Nephron progenitor cell (in vitro differentiated cells): ENCODE results near the gene ZBTB40.

Experiments
- DNase-seq: peaks from one replicate; pipeline ENCODE4 v3.0.0; 2021
- H3K27ac Mint-ChIP-seq: 2 replicates; pipeline ENCODE4 v1.8.0; 2021; ENCODE audit warnings: mild to moderate bottlenecking, moderate library complexity, mixed read lengths
- H3K27me3 Mint-ChIP-seq: 2 replicates; pipeline ENCODE4 v1.8.0; 2021; ENCODE audit warnings: mild to moderate bottlenecking, low read depth, mixed read lengths; ENCODE audit not compliant: poor library complexity
- H3K36me3 Mint-ChIP-seq: 2 replicates; pipeline ENCODE4 v1.8.0; 2021; ENCODE audit warnings: low read depth, mixed read lengths
- H3K4me1 Mint-ChIP-seq: 2 replicates; pipeline ENCODE4 v1.8.0; 2021; ENCODE audit warnings: mixed read lengths
- H3K4me3 Mint-ChIP-seq: 2 replicates; pipeline ENCODE4 v1.8.0; 2021; ENCODE audit warnings: mild to moderate bottlenecking, moderate library complexity, mixed read lengths
- H3K9me3 Mint-ChIP-seq: 2 replicates; pipeline ENCODE4 v1.8.0; 2021; ENCODE audit warnings: mild to moderate bottlenecking, moderate library complexity, mixed read lengths
- TF ChIP-seq, protein P1 (sequence below): fragments of 200-600 bp; sonication (generic); IDR thresholded peaks from 2 replicates; pipeline ENCODE4 v1.5.0; 2021; ENCODE audit warnings: antibody characterized with exemption

ZBTB40 gene

DNA sequence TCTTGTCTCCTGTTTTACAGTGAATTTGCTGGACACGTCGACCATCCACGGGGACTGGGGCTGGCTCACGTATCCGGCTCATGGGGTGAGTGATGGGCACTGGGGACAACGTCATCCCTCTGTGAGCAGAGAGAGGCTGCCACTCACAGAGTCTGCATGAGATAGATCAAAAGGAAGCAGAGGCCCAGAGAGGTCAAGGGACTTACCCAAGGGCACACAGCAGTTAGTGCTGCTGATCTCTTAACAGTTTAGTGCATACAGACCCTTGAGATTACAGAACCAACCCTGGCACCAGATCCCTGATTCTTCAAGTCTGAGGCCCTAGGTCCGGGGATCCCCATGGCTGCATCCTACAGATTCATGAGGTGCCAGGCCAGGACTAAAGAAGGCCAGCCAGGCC lies 117.6 kb downstream of the ZBTB40 start:
- Mint-ChIP-seq H3K27ac (no peak overlapping the region), H3K4me3 (no peak overlapping the region), H3K9me3 (no peaks in the 10 kb centered on the region), H3K4me1 (peaks cover 12% of the 10 kb centered on the region), H3K36me3 (no peaks in the 10 kb centered on the region), H3K27me3 (peaks cover 73% of the 10 kb centered on the region)
- TF ChIP-seq, protein P1, sequence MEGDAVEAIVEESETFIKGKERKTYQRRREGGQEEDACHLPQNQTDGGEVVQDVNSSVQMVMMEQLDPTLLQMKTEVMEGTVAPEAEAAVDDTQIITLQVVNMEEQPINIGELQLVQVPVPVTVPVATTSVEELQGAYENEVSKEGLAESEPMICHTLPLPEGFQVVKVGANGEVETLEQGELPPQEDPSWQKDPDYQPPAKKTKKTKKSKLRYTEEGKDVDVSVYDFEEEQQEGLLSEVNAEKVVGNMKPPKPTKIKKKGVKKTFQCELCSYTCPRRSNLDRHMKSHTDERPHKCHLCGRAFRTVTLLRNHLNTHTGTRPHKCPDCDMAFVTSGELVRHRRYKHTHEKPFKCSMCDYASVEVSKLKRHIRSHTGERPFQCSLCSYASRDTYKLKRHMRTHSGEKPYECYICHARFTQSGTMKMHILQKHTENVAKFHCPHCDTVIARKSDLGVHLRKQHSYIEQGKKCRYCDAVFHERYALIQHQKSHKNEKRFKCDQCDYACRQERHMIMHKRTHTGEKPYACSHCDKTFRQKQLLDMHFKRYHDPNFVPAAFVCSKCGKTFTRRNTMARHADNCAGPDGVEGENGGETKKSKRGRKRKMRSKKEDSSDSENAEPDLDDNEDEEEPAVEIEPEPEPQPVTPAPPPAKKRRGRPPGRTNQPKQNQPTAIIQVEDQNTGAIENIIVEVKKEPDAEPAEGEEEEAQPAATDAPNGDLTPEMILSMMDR: no peak
- no peak for DNase-seq

DNA sequence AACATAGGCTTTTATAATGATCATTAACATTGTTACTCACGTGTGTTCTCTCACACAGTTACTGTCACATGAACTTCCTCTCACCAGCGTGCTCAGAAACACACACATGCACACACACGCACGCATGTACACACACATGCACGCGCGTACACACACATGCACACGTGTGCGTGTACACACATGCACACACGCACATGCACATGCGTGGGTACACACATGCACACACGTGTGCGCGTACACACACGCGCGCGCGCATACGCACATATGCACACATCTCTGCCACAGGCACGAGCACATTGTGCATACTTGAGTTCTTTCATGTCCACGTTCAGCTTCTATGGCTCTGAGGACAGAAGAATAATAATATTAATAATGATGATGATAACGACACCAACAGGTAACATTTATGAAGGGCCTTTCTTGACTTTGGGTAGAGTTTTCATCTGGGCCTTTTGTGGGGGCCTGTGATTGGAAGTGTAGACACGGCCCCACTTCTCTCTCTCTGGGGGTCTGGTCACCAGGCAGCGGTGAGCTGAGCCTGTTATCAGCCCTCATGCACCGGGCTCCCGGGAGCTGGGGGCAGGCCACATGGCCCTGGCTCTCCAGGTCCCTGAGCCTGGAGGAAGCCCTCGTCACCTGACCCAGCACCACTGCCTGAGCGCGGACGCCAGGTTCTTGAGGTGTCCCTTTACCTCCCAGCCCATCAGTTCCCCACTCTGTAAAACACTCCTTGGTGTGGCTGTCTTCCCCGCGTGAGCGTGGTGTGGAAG lies 118.7 kb downstream of the ZBTB40 start:
- no peak for DNase-seq
- peaks cover 4% of the 10 kb centered on the region for H3K4me1 Mint-ChIP-seq
- TF ChIP-seq, protein P1: no peak
- no peak overlapping the region for H3K4me3 Mint-ChIP-seq
- H3K9me3 Mint-ChIP-seq: no peaks in the 10 kb centered on the region
- no peaks in the 10 kb centered on the region for H3K36me3 Mint-ChIP-seq
- peaks cover 70% of the 10 kb centered on the region for H3K27me3 Mint-ChIP-seq
- no peak overlapping the region for H3K27ac Mint-ChIP-seq

DNA sequence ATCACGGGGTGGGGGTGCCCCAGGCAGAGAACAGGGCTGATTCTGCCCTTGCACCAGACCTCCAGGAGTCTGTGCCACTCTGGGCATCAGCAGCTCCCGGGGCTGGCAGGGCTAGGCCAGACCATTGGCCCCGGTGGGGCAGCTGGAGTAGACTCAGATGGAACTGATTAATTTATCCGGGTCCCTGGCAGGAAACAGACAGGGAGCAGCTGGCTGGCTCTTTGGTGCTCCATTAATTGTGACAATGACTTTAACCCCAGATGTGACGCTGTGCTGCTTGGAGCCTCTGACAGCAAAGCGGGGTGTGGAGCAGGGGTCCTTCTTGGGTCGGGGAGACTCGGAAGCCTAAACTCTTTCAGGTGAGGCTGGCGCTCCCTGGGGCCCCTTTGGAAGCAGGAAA lies 121.2 kb downstream of the ZBTB40 start:
- peaks cover 57% of the 10 kb centered on the region for H3K27me3 Mint-ChIP-seq
- H3K27ac Mint-ChIP-seq: no peak overlapping the region
- peaks cover under 1% of the 10 kb centered on the region for H3K4me1 Mint-ChIP-seq
- H3K36me3 Mint-ChIP-seq: no peaks in the 10 kb centered on the region
- DNase-seq: no peak
- H3K4me3 Mint-ChIP-seq: no peak overlapping the region
- peaks cover 6% of the 10 kb centered on the region for H3K9me3 Mint-ChIP-seq
- TF ChIP-seq, protein P1: no peak

DNA sequence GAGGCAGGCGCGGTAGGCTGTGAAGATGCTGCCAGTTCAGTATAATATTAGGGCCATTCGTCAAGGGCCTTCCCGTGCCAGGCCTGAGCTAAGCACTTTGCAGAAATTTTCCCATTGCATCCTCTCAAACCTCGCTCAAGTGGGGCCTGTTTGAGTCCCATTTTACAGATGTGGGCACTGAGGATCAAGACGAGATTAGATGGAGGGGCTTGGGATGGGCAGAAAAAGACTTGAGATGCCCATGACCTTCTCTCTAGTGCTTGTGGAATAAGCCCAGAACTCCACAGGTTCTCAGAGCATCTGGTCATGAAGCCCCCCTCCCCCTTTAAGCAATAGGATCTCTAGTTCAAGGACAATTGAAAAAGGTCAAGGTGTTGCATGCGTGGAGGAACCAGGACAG lies 121.6 kb downstream of the ZBTB40 start:
- Mint-ChIP-seq H3K4me3 (no peak overlapping the region), H3K4me1 (no peaks in the 10 kb centered on the region), H3K27ac (no peak overlapping the region), H3K9me3 (peaks cover 10% of the 10 kb centered on the region), H3K36me3 (no peaks in the 10 kb centered on the region), H3K27me3 (peaks cover 55% of the 10 kb centered on the region)
- no peak for DNase-seq
- TF ChIP-seq, protein P1: no peak

DNA sequence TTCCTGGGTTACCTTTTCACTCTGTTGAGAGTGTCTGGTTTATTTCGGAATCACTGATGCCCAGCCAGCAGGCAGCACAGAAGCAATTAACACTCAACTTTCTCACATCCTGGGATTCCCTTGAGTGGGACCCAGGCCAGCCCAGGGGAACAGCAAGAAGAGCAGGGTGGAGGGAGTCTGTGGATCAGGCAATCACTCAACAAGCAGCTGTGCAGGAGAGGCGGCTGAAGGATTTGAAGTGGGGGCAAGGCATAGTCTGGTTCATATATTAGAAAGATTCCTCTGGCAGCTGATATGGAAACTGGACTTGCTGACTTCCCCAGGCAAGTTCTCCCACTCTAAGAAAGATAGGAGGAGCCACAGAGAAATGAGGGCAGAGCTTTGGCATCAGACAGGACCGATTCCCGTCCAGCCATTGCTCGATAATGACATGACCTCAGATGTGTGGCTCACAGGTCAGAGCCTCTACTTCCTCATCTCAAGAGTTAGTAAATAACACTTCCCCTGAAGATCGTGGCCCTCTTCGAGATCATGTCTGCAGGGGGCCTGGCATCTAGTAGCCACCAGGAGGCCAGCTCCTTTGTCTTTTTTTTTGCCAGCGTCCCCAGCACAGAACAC lies 124.0 kb downstream of the ZBTB40 start:
- DNase-seq: no peak
- Mint-ChIP-seq H3K9me3 (peaks cover 22% of the 10 kb centered on the region), H3K36me3 (no peaks in the 10 kb centered on the region), H3K27me3 (peaks cover 56% of the 10 kb centered on the region), H3K4me1 (no peaks in the 10 kb centered on the region), H3K27ac (peak overlapping the region; percentile 52), H3K4me3 (no peak overlapping the region)
- TF ChIP-seq, protein P1: no peak

DNA sequence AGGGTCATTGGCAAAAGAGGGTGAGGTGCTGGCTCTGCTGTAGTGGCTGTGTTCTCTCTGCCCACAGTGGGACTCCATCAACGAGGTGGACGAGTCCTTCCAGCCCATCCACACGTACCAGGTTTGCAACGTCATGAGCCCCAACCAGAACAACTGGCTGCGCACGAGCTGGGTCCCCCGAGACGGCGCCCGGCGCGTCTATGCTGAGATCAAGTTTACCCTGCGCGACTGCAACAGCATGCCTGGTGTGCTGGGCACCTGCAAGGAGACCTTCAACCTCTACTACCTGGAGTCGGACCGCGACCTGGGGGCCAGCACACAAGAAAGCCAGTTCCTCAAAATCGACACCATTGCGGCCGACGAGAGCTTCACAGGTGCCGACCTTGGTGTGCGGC lies 124.5 kb downstream of the ZBTB40 start:
- TF ChIP-seq, protein P1: no peak
- H3K4me1 Mint-ChIP-seq: no peaks in the 10 kb centered on the region
- no peak overlapping the region for H3K4me3 Mint-ChIP-seq
- no peak for DNase-seq
- H3K36me3 Mint-ChIP-seq: no peaks in the 10 kb centered on the region
- H3K27ac Mint-ChIP-seq: no peak overlapping the region
- peaks cover 22% of the 10 kb centered on the region for H3K9me3 Mint-ChIP-seq
- H3K27me3 Mint-ChIP-seq: peaks cover 55% of the 10 kb centered on the region
